ENCODE data around the gene MOB4.
A peak's percentile ranks its signal among the peaks of the same experiment; 100 is the strongest.

The MOB4 gene

DNA sequence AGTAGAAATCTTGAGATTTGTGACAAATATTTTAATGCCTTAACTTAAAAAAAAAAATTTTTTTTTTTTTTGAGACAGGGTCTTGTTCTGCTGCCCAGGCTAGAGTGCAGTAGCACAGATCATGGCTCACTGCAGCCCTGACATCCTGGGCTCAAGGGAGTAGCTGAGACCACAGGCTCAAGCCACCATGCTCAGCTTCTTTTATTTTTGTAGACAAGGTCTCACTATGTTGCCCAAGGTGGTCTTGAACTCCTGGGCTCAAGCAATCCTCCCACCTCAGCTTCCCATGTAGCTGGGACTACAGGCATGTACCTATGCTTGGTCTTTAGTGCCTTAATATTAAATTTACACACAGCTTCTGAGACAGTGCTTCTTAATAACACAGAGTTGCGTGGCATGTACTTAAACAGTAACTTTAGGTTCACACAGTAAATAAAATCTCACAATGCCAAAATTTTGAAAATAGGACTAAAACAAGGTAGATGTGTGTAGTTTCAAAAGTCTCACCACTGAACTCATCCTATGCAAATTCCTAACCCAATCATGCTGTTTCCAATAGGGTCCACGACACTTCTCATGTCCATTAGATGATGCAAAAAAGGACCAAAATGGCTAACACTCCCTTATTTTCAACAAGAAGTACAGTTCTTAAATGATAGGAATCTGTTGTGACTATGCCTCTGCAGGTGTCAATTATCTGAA, 20.3 kb upstream of the MOB4 start:
- peaks cover 88% of the 10 kb centered on the region for H3K36me3 ChIP-seq (ENCODE audit: insufficient read depth, insufficient read length, low read length)
- no peak for TF ChIP-seq ZNF274 (IDR thresholded peaks at IDR 0.05; ENCODE audit: low read depth, low read length)
- TF ChIP-seq YY1 (IDR thresholded peaks at IDR 0.05; ENCODE audit: insufficient read depth, insufficient read length) = no peak
- no peak for TF ChIP-seq SUZ12 (IDR thresholded peaks at IDR 0.05; ENCODE audit: extremely low read depth, insufficient read depth, insufficient read length)
- peak overlapping the region; percentile 94 for H3K4me3 ChIP-seq (ENCODE audit: insufficient read length, low read depth)

DNA sequence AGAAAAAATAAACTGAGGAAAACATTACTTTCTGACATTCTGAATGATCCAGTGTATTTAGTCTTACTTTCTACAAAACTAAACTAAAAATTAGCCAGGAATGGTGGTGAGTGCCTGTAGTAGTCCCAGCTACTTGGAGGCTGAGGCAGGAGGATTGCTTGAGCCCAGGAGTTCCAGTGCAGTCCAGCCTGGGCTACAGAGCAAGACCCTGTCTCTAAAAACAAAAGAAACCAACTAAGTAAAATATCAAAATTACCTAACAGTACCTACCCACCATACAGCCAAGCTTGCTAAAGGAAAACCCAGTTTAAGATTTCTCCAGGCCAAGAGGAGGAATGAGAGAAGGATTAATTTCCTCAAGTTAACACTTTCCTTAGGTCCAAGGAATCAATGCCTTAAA, 19.2 kb upstream of the MOB4 start:
- H3K9ac ChIP-seq (ENCODE audit: insufficient read length, low read depth) = peak overlapping the region; percentile 98
- H3K4me3 ChIP-seq (ENCODE audit: insufficient read length, low read depth) = peak overlapping the region; percentile 94
- no peaks in the 10 kb centered on the region for H3K27me3 ChIP-seq (ENCODE audit: insufficient read depth, insufficient read length)
- no peak for DNase-seq (ENCODE audit: low read depth, low spot score)
- H3K36me3 ChIP-seq (ENCODE audit: insufficient read depth, insufficient read length, low read length) = peaks cover 88% of the 10 kb centered on the region
- H3K4me1 ChIP-seq (ENCODE audit: insufficient read depth, insufficient read length) = no peaks in the 10 kb centered on the region
- no peaks in the 10 kb centered on the region for H3K9me3 ChIP-seq (ENCODE audit: insufficient read depth, low read length)
- TF ChIP-seq SUZ12 (IDR thresholded peaks at IDR 0.05; ENCODE audit: extremely low read depth, insufficient read depth, insufficient read length) (no peak), YY1 (IDR thresholded peaks at IDR 0.05; ENCODE audit: insufficient read depth, insufficient read length) (no peak), ZNF274 (IDR thresholded peaks at IDR 0.05; ENCODE audit: low read depth, low read length) (no peak)

More for the DNA sequence above, 20.3 kb upstream of the MOB4 start:
- DNase-seq (ENCODE audit: low read depth, low spot score) = no peak
- H3K9me3 ChIP-seq (ENCODE audit: insufficient read depth, low read length) = no peaks in the 10 kb centered on the region
- no peaks in the 10 kb centered on the region for H3K27me3 ChIP-seq (ENCODE audit: insufficient read depth, insufficient read length)
- no peaks in the 10 kb centered on the region for H3K4me1 ChIP-seq (ENCODE audit: insufficient read depth, insufficient read length)
- H3K9ac ChIP-seq (ENCODE audit: insufficient read length, low read depth) = no peak overlapping the region

DNA sequence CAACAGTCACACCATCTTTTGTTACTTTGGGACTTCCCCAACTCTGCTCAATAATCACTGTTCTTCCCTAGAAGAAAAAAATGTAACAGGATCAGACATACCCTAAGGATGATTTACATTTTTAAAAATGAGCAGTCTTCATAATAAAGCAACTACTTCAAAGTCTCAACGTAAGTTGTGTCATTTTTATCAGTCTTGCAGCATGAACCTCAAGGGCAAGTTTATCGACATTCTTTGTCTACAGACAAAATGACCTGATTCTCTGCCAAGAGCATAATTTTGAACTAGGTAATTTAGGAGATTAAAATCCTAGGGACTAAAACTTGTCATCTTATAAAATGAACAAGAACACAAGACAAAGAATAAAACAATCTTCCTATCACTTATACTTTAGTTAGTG, 18.5 kb upstream of the MOB4 start:
- no peaks in the 10 kb centered on the region for H3K9me3 ChIP-seq (ENCODE audit: insufficient read depth, low read length)
- TF ChIP-seq ZNF274 (IDR thresholded peaks at IDR 0.05; ENCODE audit: low read depth, low read length) = no peak
- TF ChIP-seq YY1 (IDR thresholded peaks at IDR 0.05; ENCODE audit: insufficient read depth, insufficient read length) = no peak
- no peak for TF ChIP-seq SUZ12 (IDR thresholded peaks at IDR 0.05; ENCODE audit: extremely low read depth, insufficient read depth, insufficient read length)
- no peak for DNase-seq (ENCODE audit: low read depth, low spot score)
- H3K27me3 ChIP-seq (ENCODE audit: insufficient read depth, insufficient read length) = no peaks in the 10 kb centered on the region
- peak overlapping the region; percentile 98 for H3K9ac ChIP-seq (ENCODE audit: insufficient read length, low read depth)
- H3K4me1 ChIP-seq (ENCODE audit: insufficient read depth, insufficient read length) = no peaks in the 10 kb centered on the region
- H3K36me3 ChIP-seq (ENCODE audit: insufficient read depth, insufficient read length, low read length) = peaks cover 88% of the 10 kb centered on the region
- peak overlapping the region; percentile 94 for H3K4me3 ChIP-seq (ENCODE audit: insufficient read length, low read depth)

DNA sequence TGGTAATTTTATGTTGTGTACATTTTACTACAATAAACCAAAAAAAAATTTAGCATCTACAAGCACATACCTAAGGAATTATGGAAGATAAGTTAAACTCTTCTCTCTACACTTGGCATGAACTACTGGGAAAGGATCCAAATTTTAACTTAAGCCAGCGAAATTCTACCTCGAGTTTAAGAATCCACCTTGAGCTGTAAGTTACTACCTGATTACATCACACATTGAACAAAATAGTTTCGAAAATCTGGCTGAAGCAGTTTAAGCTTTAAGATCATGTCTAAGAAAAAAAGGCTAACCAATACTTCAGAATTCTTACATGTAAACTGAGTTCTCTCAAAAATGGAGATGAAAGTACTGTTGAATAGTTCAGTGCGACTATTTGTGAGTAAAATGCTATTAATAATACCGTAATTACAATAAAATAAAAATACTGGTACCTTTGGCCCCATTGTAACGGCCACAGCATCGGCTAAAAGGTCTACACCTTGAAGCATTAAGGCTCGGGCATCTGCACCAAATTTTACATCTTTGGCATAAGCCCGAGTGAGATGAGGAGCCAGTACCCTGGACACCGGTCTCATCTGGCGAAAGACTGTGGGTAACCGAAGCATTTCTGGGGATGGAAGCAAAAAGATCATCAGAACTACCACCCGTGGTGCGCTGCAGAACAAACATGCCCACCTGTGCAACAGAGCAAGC, 17.5 kb upstream of the MOB4 start:
- Histone ChIP-seq H3K4me1 (ENCODE audit: insufficient read depth, insufficient read length) (no peaks in the 10 kb centered on the region), H3K9ac (ENCODE audit: insufficient read length, low read depth) (peak overlapping the region; percentile 98), H3K27me3 (ENCODE audit: insufficient read depth, insufficient read length) (no peaks in the 10 kb centered on the region), H3K9me3 (ENCODE audit: insufficient read depth, low read length) (no peaks in the 10 kb centered on the region), H3K4me3 (ENCODE audit: insufficient read length, low read depth) (peak overlapping the region; percentile 94), H3K36me3 (ENCODE audit: insufficient read depth, insufficient read length, low read length) (peaks cover 88% of the 10 kb centered on the region)
- DNase-seq (ENCODE audit: low read depth, low spot score) = no peak
- TF ChIP-seq SUZ12 (IDR thresholded peaks at IDR 0.05; ENCODE audit: extremely low read depth, insufficient read depth, insufficient read length) (no peak), ZNF274 (IDR thresholded peaks at IDR 0.05; ENCODE audit: low read depth, low read length) (no peak), YY1 (IDR thresholded peaks at IDR 0.05; ENCODE audit: insufficient read depth, insufficient read length) (no peak)

DNA sequence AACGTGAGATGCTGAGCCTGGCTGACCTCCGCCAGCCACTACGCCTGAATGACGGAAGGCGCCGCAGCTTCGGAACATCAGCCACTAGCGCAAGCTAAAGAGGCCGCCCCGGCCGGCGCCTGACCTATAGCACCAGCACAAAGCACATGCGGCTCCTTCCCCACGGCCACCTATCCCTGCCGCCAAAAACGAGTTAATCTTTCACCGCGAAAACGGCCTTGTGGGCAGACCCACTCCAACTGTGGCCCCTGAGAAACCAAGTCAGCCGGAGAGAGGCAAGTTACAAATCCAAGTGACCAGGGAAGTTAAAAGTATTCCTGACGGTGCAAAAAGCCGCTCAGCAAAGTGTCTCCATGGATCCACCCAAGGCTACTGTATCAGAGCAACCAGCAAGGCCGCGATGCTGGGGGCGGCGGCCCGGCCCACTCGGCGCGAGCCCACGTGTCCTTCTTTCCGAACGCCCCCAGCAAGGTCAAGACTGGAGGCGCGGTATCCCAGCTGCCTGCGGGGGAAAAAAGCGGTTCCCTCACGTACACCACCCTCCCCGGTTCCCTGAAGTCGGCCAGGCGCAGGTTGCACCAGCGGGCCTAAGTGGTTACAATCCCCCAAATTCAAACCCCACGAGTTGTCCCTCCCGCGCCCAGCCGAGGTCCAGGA, 16.8 kb upstream of the MOB4 start:
- Histone ChIP-seq H3K27me3 (ENCODE audit: insufficient read depth, insufficient read length) (no peaks in the 10 kb centered on the region), H3K4me1 (ENCODE audit: insufficient read depth, insufficient read length) (no peaks in the 10 kb centered on the region), H3K9ac (ENCODE audit: insufficient read length, low read depth) (peak overlapping the region; percentile 98), H3K4me3 (ENCODE audit: insufficient read length, low read depth) (peak overlapping the region; percentile 94), H3K9me3 (ENCODE audit: insufficient read depth, low read length) (no peaks in the 10 kb centered on the region), H3K36me3 (ENCODE audit: insufficient read depth, insufficient read length, low read length) (peaks cover 88% of the 10 kb centered on the region)
- DNase-seq (ENCODE audit: low read depth, low spot score) = no peak
- TF ChIP-seq ZNF274 (IDR thresholded peaks at IDR 0.05; ENCODE audit: low read depth, low read length) = no peak
- TF ChIP-seq YY1 (IDR thresholded peaks at IDR 0.05; ENCODE audit: insufficient read depth, insufficient read length) = no peak
- TF ChIP-seq SUZ12 (IDR thresholded peaks at IDR 0.05; ENCODE audit: extremely low read depth, insufficient read depth, insufficient read length) = no peak

DNA sequence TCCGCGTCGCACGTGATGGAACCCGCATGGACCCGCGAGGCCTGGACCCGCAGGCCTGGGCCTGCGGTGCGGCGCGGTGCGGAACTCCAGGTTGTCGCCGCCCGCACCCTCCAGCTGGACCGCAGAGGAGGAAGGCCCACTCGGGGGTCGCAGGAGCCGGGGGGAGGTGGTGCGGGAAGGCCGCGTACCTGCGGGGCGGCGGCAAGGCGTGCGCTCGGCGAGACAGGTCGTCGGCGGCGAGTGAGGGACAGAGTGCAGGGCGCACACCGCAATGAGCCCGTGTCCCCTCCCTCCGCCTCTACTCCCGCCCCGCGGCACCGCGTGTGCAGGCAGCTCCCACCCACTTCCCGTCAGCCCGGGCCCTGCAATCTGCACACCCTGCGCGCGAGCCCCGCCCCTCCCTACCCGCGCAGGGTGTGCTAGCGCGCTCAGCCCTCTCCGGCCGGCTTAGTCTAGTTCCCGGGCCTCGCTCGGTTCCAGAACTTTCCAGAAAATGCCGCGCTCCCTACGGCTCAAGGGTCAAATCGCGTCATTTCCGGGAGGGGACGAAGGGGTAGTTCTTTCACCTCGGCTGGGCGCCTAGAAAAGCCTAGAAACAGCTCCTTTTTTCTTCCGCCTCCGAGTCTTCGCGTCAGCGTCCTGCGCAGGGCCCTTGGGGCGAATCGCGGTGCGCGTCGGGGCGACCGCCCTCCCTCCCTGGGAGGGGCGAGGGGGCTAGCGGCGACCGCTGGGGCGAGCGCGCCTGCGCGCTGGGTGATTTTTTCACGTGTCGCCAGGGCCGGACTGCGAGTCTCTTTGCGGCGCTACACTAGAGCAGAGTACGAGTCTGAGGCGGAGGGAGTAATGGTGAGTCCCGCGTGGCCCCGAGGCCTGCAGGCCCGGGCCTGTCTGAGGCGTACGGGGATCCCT, 16.0 kb upstream of the MOB4 start, which contains the start of the genes HSPD1 and HSPE1:
HSPD1 (minus strand) TSS at position 247 of the 909 bp plus-strand sequence. CDS start 992 bp downstream, outside the sequence.
HSPE1 (plus strand) TSS at position 786 of the 909 bp plus-strand sequence; CDS start at position 844, 58 bp downstream.
- DNase-seq (ENCODE audit: low read depth, low spot score) = peak; percentile 99
- TF ChIP-seq YY1 (IDR thresholded peaks at IDR 0.05; ENCODE audit: insufficient read depth, insufficient read length) = peak; percentile 12
- TF ChIP-seq ZNF274 (IDR thresholded peaks at IDR 0.05; ENCODE audit: low read depth, low read length) = no peak
- Histone ChIP-seq H3K36me3 (ENCODE audit: insufficient read depth, insufficient read length, low read length) (peaks cover 88% of the 10 kb centered on the region), H3K9me3 (ENCODE audit: insufficient read depth, low read length) (no peaks in the 10 kb centered on the region), H3K4me3 (ENCODE audit: insufficient read length, low read depth) (peak within 1 kb of the TSS; percentile 94), H3K27me3 (ENCODE audit: insufficient read depth, insufficient read length) (no peaks in the 10 kb centered on the region), H3K9ac (ENCODE audit: insufficient read length, low read depth) (peak within 1 kb of the TSS; percentile 98), H3K4me1 (ENCODE audit: insufficient read depth, insufficient read length) (no peaks in the 10 kb centered on the region)

Measured in NT2/D1 (cell line).